Sigmoid colon (tissue), 4 donors: ENCODE data around the gene ABLIM3.

Source experiments
- CTCF ChIP-seq, 4 experiments: fragments of 450-650 bp in 3 of 4; fragments of 200-600 bp in 1 of 4; IDR thresholded peaks; one replicate each; pipeline ENCODE4 v1.5.1; 2016 to 2019; ENCODE audit warnings: antibody characterized with exemption in 4 of 4, mild to moderate bottlenecking in 3 of 4, moderate library complexity in 2 of 4
- EP300 ChIP-seq, 4 donors: sonication (generic); formaldehyde crosslinking; IDR thresholded peaks; one replicate each; pipeline ENCODE4 v1.6.1; 2017; ENCODE audit warnings: antibody characterized with exemption in 4 of 4
- POLR2AphosphoS5 ChIP-seq, 4 donors: sonication (generic); formaldehyde crosslinking; IDR thresholded peaks; one replicate each; pipeline ENCODE4 v1.6.1; 2017; ENCODE audit warnings: antibody characterized with exemption in 4 of 4

DNA sequence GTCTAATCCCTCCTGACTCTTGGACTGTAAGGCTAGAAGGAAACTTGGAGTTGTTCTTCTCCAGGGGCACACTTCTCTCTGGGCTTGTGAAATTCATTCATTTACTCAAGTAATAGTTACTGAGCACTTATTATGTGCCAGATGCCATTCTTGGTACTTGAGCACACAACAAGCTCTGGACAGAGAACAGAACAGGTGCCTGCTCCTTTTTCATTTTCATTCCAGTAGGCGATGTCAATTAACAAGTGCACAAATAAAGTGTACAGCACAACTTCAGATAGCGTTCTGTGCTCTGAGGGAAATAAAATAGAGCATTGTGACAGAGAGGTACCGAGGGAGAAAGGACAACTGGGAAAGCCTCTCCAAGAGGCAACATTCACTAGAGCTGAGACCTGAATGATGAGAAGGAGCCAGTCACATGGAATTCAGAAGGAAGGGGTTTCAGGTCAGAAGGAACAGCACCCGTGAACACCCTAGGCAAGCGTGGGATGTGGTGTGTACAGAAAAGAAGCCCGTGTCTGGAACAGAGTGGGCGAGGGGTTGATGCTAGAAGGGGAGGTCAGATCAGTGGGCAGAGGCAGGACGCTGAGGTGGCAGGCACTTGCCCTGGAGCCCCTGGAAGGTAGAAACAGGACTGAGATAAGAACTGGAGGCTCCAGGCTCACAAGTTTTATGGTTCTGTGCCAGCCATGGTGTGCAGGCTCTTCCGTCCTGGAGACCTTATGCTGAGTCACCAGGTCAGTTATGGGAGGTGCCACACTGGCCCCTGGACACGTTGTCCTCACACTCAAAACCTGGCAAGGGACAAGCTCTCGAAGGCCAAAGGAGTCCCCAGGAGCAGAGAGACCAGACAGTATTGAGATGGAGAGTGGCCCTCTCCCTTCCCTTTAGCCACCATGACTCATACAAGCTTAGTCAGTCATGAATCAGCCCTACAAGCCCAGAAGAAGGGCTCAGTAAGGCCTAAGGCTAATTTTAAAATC lies 7.2 kb upstream of the ABLIM3 start:
- no peak for TF ChIP-seq CTCF (IDR thresholded peaks at IDR 0.05)
- TF ChIP-seq EP300 (IDR thresholded peaks at IDR 0.05) = no peak
- TF ChIP-seq POLR2AphosphoS5 (IDR thresholded peaks at IDR 0.05) = peak in 1 of 4 donors; percentile 39
